ENCODE results near the gene MRPL41.
"Not testable (repeated sequence)": the region's sequence is repeated elsewhere in the genome, so short reads cannot be mapped to it uniquely, and the experiment has no call there.

The MRPL41 gene

DNA sequence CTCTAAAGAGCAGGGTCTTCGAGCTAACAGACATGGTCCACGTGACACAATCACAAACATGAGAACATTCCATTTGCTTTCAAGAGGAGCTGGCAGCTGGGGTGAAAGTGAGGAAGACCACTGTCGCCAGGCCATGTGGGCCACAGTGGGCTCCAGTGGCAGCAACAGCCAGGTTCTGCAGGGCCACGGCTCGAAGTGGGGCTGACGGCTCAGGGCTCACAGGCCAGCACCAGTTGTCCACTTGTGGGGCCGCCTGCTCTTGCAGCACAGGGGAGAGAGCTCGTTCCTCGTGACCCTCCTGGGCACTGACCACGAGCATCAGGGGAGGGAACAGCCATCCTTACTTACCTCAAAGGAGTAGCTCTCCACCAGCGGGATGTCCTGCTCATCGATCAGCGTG, 36.6 kb downstream of the MRPL41 start:
- DNase-seq, result no peak

DNA sequence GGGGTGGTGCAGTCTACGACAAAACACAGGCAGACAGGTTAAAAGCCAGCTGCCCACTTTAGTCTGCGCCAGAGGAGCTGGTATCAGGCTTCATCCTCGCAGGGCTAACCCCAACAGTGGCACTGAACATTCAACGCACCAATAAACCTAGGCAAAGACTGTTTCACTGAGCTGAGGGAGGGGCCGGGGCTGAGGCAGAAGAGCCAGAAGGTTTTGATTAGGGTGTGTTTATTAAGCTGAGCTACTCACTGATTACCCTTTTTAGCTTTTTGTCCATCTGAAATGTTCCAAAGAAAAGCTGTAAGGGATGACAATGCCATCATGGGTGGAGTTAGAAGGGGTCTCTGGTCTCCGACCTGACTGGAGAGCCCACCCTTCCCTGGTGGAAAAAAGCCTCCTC, 37.2 kb downstream of the MRPL41 start:
- no peak for DNase-seq

DNA sequence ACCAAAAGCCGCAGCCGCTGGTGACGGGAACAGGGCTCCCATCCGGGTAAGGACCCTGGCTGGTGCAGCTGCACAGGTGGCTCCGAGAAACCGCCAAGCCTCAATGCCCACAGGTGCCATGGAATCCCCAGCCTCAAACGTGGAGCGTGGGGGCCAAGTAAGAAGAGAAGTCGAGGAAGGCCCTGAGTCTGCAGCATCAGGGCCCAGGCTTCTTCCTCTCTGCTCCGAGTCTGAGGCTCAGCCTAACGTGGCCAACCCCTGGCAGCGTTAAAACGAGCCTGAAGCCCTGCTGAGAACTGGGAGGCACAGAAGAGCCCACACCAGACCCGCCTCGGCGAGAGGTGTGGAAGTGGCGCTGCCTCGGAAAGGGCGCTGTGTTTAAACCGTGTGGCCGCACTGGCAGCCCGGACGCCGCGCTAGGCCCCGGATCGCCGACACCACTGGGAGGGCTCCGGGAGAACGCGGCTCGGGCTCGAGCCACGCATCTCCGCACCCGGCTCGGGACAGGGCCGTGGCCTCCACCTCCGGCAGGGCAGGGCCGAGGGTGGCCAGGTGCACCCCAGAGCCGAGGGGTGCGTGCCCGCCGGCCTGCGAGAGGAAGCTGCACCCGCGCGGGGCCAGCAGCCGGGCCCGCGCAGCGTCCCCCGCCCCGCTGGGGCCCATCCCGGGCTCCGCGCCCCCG, 37.9 kb downstream of the MRPL41 start:
- DNase-seq, result no peak

DNA sequence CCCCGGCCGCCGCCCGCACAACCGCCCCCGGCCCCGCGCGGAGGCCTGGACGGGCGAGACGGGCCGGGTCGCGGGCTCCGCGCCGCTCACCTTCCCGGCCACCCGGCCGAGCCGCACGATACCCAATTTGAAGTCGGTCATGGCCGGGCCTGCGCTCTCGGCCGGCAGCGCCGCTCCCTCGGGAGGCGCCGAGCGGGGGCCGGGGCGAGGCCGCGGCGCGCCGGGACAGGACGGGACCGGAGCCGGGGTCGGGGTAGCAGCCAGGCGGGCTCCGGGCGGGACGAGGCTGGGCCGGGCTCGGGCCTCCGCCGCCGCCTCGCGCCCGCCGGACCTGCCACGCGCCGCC, 38.4 kb downstream of the MRPL41 start:
- no peak for DNase-seq

DNA sequence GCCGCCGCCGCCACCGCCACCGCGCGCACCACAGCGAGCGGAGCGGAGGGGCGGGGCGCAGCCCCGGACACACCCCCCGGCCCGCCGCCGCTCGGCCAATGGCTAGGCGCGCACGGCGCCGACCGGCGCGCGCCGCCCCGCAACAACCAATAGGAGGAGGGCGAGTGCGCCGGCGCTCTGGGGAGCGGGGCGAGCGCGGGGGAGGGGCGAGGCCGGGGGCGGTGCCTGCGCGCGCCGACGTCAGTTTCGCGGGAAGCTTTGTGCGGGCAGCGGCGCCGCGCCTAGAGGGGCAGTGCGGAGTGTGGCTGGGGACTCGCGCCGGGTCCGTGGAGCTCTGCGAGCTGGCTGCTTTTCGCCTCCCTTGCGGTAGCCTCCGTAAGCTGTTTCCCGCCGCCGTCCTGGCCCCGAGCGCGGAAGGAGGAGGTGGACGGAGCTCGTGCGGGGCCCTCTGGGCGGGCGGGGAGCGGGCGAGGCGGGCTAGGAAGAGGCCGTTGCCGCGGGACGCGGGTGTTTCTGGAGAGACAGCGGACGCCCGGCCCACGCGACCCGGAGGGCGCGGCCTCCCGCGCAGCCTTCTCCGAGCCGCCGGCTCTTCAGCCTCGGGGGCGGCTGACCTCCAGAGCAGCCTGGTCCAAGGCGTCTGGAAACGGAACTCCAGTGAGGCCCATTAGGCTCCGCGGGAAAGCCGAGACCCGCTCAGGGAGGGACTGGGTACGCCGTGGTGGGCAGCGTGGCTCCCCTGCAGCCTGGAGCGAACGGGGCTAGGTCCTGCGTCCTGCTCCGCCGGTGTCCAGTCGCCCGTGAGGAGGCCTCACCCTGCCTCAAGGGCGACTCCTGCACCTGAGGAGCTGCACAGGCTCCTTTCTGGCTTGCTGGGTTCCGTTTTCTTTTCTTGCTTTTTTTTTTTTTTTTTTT, 39.0 kb downstream of the MRPL41 start, which contains the start of gene ZMYND19:
TSS of gene ZMYND19 (minus strand) at position 44 of the 915 bp plus-strand sequence. CDS start 249 bp downstream, outside the sequence.
- peak; percentile 91 for DNase-seq

DNA sequence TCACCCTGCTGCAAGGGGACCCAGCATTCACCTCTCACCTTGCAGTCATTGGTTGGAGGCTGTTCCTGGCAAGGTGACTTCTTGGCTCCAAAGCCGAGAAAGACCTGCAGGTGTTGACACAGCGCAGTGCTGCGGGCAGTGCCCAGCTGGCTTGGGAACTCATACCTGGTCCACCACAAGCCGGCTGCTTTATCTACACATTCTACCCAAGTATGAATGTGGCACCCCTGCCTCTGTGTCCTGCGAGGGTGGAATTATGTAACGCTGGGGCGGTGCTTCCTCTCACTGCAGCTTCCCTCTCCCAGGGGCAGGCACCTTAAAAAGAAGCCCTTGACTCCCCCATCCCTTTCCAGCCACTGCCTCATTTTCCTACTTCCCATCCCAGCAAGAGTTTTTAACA, 41.1 kb downstream of the MRPL41 start:
- DNase-seq, result no peak

DNA sequence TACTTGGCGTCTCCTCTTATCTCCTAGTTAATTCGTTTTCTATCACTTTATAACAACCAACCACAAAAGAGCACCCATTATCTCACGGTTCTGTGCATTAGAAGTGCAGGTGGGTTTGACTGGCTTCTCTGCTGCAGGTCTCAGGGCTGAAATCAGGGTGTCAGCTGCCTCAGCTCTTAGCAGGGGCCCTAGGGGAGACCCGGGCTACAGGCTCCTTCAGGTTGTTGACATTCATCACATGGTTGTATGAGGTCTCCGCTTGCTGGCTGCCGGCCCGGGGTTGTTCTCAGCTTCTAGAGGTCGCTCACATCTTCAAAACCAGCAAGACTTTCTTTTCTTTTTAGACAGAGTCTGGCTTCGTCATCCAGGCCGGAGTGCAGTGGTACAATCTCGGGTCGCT, 41.5 kb downstream of the MRPL41 start:
- DNase-seq, result no peak

DNA sequence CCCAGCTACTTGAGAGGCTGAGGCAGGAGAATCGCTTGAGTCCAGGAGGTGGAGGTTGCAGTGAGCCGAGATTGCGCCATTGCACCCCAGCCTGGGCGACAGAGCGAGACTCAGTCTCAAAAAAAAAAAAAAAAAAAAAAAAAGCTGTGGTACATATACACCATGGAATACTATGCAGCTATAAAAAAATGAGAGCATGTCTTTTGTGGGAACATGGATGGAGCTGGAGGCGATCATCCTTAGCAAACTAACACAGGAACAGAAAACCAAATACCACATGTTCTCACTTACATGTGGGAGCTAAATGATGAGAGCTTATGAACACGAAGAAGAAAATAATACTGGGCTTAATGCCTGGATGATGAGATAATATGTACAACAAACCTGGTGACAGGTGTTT, 44.9 kb downstream of the MRPL41 start:
- not testable (repeated sequence) for DNase-seq

DNA sequence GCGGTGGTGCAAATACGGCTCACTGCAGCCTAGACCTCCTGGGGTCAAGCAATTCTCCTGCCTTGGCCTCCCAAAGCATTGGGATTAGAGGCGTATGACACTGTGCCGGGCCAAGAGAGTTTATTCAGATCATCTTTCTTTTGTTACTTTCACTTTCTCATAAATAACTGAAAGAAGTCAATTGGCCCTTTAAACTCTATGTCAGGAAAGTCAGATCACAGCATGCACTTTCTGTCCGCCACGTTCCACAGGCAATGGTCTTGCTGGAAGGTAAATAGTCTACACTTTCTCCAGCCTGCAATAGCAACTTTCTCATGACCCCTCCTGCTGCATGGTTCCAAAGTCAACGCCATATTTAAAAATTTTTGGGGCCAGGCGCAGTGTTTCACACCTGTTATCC, 47.3 kb downstream of the MRPL41 start:
- no peak for DNase-seq
